ENCODE data around the gene SPRY1. TPM values are rescaled to one million over a fixed set of nuclear protein-coding genes. Genes with fewer than 3 reads are reported as not detected.

SPRY1 gene
- total and polyA plus RNA-seq, 9 of the 15 experiments (the other 6 are each of a cell fraction or from before 2014, with no cell fraction given), result 0.18 to 1.9 (median 0.45) TPM; not detected in 1

DNA sequence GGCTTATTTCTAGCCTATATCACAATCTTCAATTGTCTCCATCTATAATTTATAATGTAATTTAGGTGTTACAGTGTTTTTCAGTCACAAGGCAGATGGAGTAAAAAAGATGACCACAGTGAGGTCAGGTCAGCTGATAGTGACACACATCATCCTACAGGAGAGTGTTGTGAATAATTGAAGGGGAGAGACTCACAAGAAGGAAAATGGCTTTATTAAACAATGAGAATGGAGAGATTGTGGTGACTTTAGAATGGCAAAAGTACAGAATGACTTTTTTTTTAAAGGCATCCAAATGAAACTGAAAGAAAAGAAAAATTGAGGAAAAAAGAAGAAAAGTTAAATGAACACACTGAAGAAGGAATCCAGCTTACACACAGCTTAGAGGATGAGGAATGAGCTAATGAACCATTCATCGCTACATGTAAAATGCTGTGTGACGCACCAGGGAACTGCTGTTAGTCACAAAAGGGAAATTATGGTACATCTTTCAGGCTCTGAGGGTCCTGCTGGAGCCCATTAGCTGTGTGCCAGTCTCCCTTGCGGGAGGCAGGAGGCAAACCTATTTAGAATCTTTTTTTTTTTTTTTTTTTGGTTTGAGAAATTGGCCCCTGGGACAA is 56.6 kb downstream of the SPRY1 start:
- H3K9ac ChIP-seq (ENCODE audit: insufficient read depth in 1 of 2, low read depth in 2 of 2, low read length in 2 of 2), result no peak overlapping the region
- no peaks in the 10 kb centered on the region for H3K36me3 ChIP-seq (ENCODE audit: control insufficient read depth, insufficient read depth, low read length)
- BruUV-seq (replicated peaks), result no TSS peak
- no peaks in the 10 kb centered on the region for H3K79me2 ChIP-seq (ENCODE audit: control insufficient read depth, insufficient read depth, low read length)
- no peak overlapping the region for H3K4me3 ChIP-seq
- no peaks in the 10 kb centered on the region for H3K9me3 ChIP-seq (replicated peaks; ENCODE audit: control insufficient read depth, insufficient read depth, low read depth, low read length)
- DNase-seq (ENCODE audit: extremely low read depth in 1 of 4, low spot score in 3 of 4) (no peak), FAIRE-seq (peak; percentile 37), ATAC-seq (no peak)
- no peaks in the 10 kb centered on the region; a peak in 1 of 5 replicates for H3K4me1 ChIP-seq (replicated peaks in 1 of 2; ENCODE audit: control insufficient read depth in 2 of 2, insufficient read depth in 2 of 2, low read length in 2 of 2)
- no peaks in the 10 kb centered on the region for H3K9me1 ChIP-seq (ENCODE audit: control insufficient read depth, insufficient read depth, low read length)
- H2AFZ ChIP-seq (ENCODE audit: low read depth, low read length), result 0 out of 2 replicates have a peak overlapping the region, but pooled peaks have one; percentile 22
- WGBS (ENCODE audit: insufficient coverage, low coverage, missing lambda C conversion rate), result 15% methylated on average over 2 of the region's 3 CpGs
- no peaks in the 10 kb centered on the region; a peak in 1 of 5 replicates for H3K27me3 ChIP-seq (ENCODE audit: control insufficient read depth in 2 of 2, insufficient read depth in 2 of 2, low read length in 2 of 2)
- H4K20me1 ChIP-seq (replicated peaks; ENCODE audit: control insufficient read depth, insufficient read depth, low read length), result no peaks in the 10 kb centered on the region
- CTCF ChIA-PET (ENCODE audit: low intra/inter-chr PET ratio), result no interaction called here
- in situ Hi-C loops (cut with MboI), result no loop called here
- POLR2A ChIA-PET, result interaction anchor here (0.6 to 1.0 kb wide), 2 partner anchors 34 to 223 kb away, joined by 3 read pairs; no protein-coding TSS in a partner anchor
- TF ChIP-seq ZNF445 (CRISPR knock-in tag; IDR thresholded peaks at IDR 0.05; ENCODE audit: low read depth), result no peak
- no peak for TF ChIP-seq DMBX1 (CRISPR knock-in tag; IDR thresholded peaks at IDR 0.05; ENCODE audit: borderline replicate concordance)
- TF ChIP-seq SMARCE1 (IDR thresholded peaks at IDR 0.05), result no peak
- TF ChIP-seq ZNF347 (CRISPR knock-in tag; IDR thresholded peaks at IDR 0.05; ENCODE audit: low read depth), result no peak
- no peak for TF ChIP-seq FOSL1 (tag; conservative IDR thresholded peaks at IDR 0.05)
- TF ChIP-seq ZNF316 (IDR thresholded peaks at IDR 0.05), result no peak
- TF ChIP-seq KDM1A (IDR thresholded peaks at IDR 0.05), result no peak
- no peak for TF ChIP-seq PYGO2 (tag; IDR thresholded peaks at IDR 0.05)
- TF ChIP-seq ZZZ3 (IDR thresholded peaks at IDR 0.05), result no peak
- TF ChIP-seq, protein P1, sequence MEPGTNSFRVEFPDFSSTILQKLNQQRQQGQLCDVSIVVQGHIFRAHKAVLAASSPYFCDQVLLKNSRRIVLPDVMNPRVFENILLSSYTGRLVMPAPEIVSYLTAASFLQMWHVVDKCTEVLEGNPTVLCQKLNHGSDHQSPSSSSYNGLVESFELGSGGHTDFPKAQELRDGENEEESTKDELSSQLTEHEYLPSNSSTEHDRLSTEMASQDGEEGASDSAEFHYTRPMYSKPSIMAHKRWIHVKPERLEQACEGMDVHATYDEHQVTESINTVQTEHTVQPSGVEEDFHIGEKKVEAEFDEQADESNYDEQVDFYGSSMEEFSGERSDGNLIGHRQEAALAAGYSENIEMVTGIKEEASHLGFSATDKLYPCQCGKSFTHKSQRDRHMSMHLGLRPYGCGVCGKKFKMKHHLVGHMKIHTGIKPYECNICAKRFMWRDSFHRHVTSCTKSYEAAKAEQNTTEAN (CRISPR knock-in tag; IDR thresholded peaks at IDR 0.05), result no peak
- TF ChIP-seq KLF6 (CRISPR knock-in tag; IDR thresholded peaks at IDR 0.05; ENCODE audit: borderline replicate concordance), result no peak
- TF ChIP-seq, protein P2, sequence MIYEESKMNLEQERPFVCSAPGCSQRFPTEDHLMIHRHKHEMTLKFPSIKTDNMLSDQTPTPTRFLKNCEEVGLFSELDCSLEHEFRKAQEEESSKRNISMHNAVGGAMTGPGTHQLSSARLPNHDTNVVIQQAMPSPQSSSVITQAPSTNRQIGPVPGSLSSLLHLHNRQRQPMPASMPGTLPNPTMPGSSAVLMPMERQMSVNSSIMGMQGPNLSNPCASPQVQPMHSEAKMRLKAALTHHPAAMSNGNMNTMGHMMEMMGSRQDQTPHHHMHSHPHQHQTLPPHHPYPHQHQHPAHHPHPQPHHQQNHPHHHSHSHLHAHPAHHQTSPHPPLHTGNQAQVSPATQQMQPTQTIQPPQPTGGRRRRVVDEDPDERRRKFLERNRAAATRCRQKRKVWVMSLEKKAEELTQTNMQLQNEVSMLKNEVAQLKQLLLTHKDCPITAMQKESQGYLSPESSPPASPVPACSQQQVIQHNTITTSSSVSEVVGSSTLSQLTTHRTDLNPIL (CRISPR knock-in tag; IDR thresholded peaks at IDR 0.05), result no peak
- no peak for TF ChIP-seq JUND (IDR thresholded peaks at IDR 0.05; ENCODE audit: borderline replicate concordance, low read depth, low read length)
- no peak for TF ChIP-seq JUND (tag; IDR thresholded peaks at IDR 0.05; ENCODE audit: borderline replicate concordance, low read depth, low read length)
- TF ChIP-seq, protein P3, sequence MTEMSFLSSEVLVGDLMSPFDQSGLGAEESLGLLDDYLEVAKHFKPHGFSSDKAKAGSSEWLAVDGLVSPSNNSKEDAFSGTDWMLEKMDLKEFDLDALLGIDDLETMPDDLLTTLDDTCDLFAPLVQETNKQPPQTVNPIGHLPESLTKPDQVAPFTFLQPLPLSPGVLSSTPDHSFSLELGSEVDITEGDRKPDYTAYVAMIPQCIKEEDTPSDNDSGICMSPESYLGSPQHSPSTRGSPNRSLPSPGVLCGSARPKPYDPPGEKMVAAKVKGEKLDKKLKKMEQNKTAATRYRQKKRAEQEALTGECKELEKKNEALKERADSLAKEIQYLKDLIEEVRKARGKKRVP (CRISPR knock-in tag; IDR thresholded peaks at IDR 0.05), result no peak
- intact Hi-C loops (cut with micrococcal nuclease), result no loop called here
- no peak overlapping the region for H3K27ac ChIP-seq (ENCODE audit: extremely low read depth, low read depth, low read length)
- H3K4me2 ChIP-seq (ENCODE audit: insufficient read depth, low read length), result no peak overlapping the region

All from K562 (cell line).